CD14-positive monocyte (primary cell): ENCODE data around the gene PFN1. TPM values are rescaled to one million over a fixed set of nuclear protein-coding genes. Genes with fewer than 3 reads are reported as not detected.
A peak's percentile ranks its signal among the peaks of the same experiment; 100 is the strongest.

Experiments
- DNase-seq, 3 donors: peaks; one replicate each; pipeline ENCODE4 v3.0.0-alpha.2; 2011 to 2022
- H2AFZ ChIP-seq: 2 replicates; pipeline ENCODE4 v1.6.0; 2012; ENCODE audit warnings: mild to moderate bottlenecking, low read depth, low read length, inconsistent platforms; ENCODE audit not compliant: insufficient read depth, poor library complexity, severe bottlenecking
- H3K27ac ChIP-seq, 2 donors: 1 replicate in 1 of 2; 2 replicates in 1 of 2; pipeline ENCODE4 v1.5.1; 2012 to 2013; ENCODE audit warnings: low read length in 2 of 2, control low read depth in 1 of 2, inconsistent platforms in 1 of 2, low read depth in 1 of 2, mild to moderate bottlenecking in 1 of 2
- H3K27me3 ChIP-seq, 2 donors: one replicate each; pipeline versions ENCODE4 v1.6.0 to v1.6.1; 2011 to 2013; ENCODE audit warnings: low read length in 2 of 2; ENCODE audit not compliant: control insufficient read depth in 2 of 2, insufficient read depth in 2 of 2
- H3K36me3 ChIP-seq, 2 donors: replicated peaks in 1 of 2; 1 replicate in 1 of 2; 2 replicates in 1 of 2; pipeline versions ENCODE4 v1.5.1 to v1.6.1; 2012 to 2013; ENCODE audit warnings: low read length in 2 of 2, control low read depth in 1 of 2, inconsistent platforms in 1 of 2, mild to moderate bottlenecking in 1 of 2; ENCODE audit not compliant: insufficient read depth in 2 of 2, control insufficient read depth in 1 of 2
- H3K4me1 ChIP-seq, 2 donors: 1 replicate in 1 of 2; 2 replicates in 1 of 2; pipeline versions ENCODE4 v1.5.1 to v1.6.1; 2012 to 2013; ENCODE audit warnings: low read length in 2 of 2, control low read depth in 1 of 2, inconsistent platforms in 1 of 2, mild to moderate bottlenecking in 1 of 2, moderate library complexity in 1 of 2; ENCODE audit not compliant: insufficient read depth in 2 of 2, control insufficient read depth in 1 of 2
- H3K4me2 ChIP-seq: replicated peaks from 2 replicates; pipeline ENCODE3; 2012; ENCODE audit warnings: low read length, moderate library complexity, mild to moderate bottlenecking; ENCODE audit not compliant: poor library complexity, severe bottlenecking; ENCODE audit errors: extremely low read depth
- H3K4me3 ChIP-seq, 3 experiments: fragments of 200-600 bp in 1 of 3; sonication (generic) in 1 of 3; replicated peaks in 1 of 3; 1 replicate in 2 of 3; 2 replicates in 1 of 3; pipeline ENCODE4 v1.5.1; 2011 to 2013; ENCODE audit warnings: low read length in 3 of 3, mild to moderate bottlenecking in 3 of 3, control low read depth in 2 of 3, low read depth in 2 of 3, inconsistent platforms in 1 of 3, moderate library complexity in 1 of 3
- H3K79me2 ChIP-seq: 2 replicates; pipeline ENCODE4 v1.6.0; 2012; ENCODE audit warnings: mild to moderate bottlenecking, control low read depth, inconsistent platforms, low read length, moderate library complexity; ENCODE audit not compliant: insufficient read depth
- H3K9ac ChIP-seq: 2 replicates; pipeline ENCODE4 v1.6.0; 2017; ENCODE audit warnings: low read length, mild to moderate bottlenecking; ENCODE audit not compliant: insufficient read depth, poor library complexity, severe bottlenecking
- H3K9me3 ChIP-seq, 2 donors: replicated peaks in 1 of 2; 1 replicate in 1 of 2; 2 replicates in 1 of 2; pipeline versions ENCODE4 v1.5.1 to v1.6.1; 2012 to 2013; ENCODE audit warnings: low read length in 2 of 2, control low read depth in 1 of 2; ENCODE audit not compliant: control insufficient read depth in 1 of 2, insufficient read depth in 1 of 2
- H4K20me1 ChIP-seq: 2 replicates; pipeline ENCODE4 v1.6.0; 2012; ENCODE audit warnings: mild to moderate bottlenecking, low read length, control low read depth, moderate library complexity; ENCODE audit not compliant: insufficient read depth
- H3K27ac Mint-ChIP-seq, 7 donors: one replicate each; pipeline ENCODE4 v1.8.0; 2020; ENCODE audit warnings: mild to moderate bottlenecking in 7 of 7, mixed read lengths in 7 of 7, moderate library complexity in 6 of 7, inconsistent platforms in 2 of 7
- H3K27me3 Mint-ChIP-seq, 3 donors: one replicate each; pipeline ENCODE4 v1.8.0; 2021 to 2022; ENCODE audit warnings: low read depth in 3 of 3, mild to moderate bottlenecking in 3 of 3, mixed read lengths in 3 of 3, moderate library complexity in 3 of 3, inconsistent platforms in 1 of 3
- H3K36me3 Mint-ChIP-seq, 2 donors: one replicate each; pipeline ENCODE4 v1.8.0; 2020; ENCODE audit warnings: mixed read lengths in 2 of 2, inconsistent platforms in 1 of 2, mild to moderate bottlenecking in 1 of 2
- H3K4me1 Mint-ChIP-seq: one replicate; pipeline ENCODE4 v1.8.0; 2020; ENCODE audit warnings: mild to moderate bottlenecking, mixed read lengths
- H3K4me3 Mint-ChIP-seq, 2 donors: one replicate each; pipeline ENCODE4 v1.8.0; 2020; ENCODE audit warnings: mild to moderate bottlenecking in 2 of 2, mixed read lengths in 2 of 2, moderate library complexity in 1 of 2
- H3K9me3 Mint-ChIP-seq, 7 donors: one replicate each; pipeline ENCODE4 v1.8.0; 2020 to 2022; ENCODE audit warnings: mixed read lengths in 7 of 7, mild to moderate bottlenecking in 6 of 7, moderate library complexity in 6 of 7, inconsistent platforms in 2 of 7
- CTCF ChIP-seq: fragments of 200-600 bp; IDR thresholded peaks from one replicate; pipeline ENCODE4 v1.8.0; 2022; ENCODE audit warnings: antibody characterized with exemption, mild to moderate bottlenecking
- WGBS: methylation state at CpG from one replicate; pipeline ENCODE4 v1.1.5; 2013; ENCODE audit warnings: missing lambda C conversion rate; ENCODE audit not compliant: insufficient coverage; 5-methylcytosine and 5-hydroxymethylcytosine counted together
- intact Hi-C, 2 donors: fragments of 100-400 bp; cut with micrococcal nuclease; formaldehyde crosslinking; loops; one replicate each; pipeline versions ENCODE4 v1.15.0 to v1.15.1; 2023
- polyA plus RNA-seq, 3 donors: library from polyadenylated mRNA; depleted of rRNA in 1 of 3; unstranded in 2 of 3; stranded (reverse) in 1 of 3; fragments of 300-500 nt in 2 of 3; fragments of >200 nt in 1 of 3; fragmentation: Illumina TruSeq in 2 of 3; gene quantifications; 1 replicate in 2 of 3; 2 replicates in 1 of 3; pipeline ENCODE4 v1.2.3, GENCODE V29; 2012 to 2021

PFN1 gene
- polyA plus RNA-seq, 3 donors, result 842 to 1,613 (median 1,582) TPM

- peak overlapping the region; percentile 62 for H3K4me2 ChIP-seq
- peak overlapping the region in 2 of 3 experiments; percentile 3 to 60 for H3K4me3 ChIP-seq
- peak overlapping the region; percentile 70 to 90 (median 81) for H3K27ac Mint-ChIP-seq
- H3K79me2 ChIP-seq, result peaks cover 33% of the 10 kb centered on the region
- H3K36me3 ChIP-seq, result peaks cover 56 to 82% of the 10 kb centered on the region in 2 donors
- peaks cover 44 to 54% of the 10 kb centered on the region in 2 donors for H3K4me1 ChIP-seq
- peak overlapping the region; percentile 46 to 60 for H3K27ac ChIP-seq
- H3K4me3 Mint-ChIP-seq, result peak overlapping the region; percentile 67 to 85
- H3K27me3 Mint-ChIP-seq, result peaks cover 0 to 2% (median 2%) of the 10 kb centered on the region in 3 donors
- no peak for DNase-seq
- peaks cover 48% of the 10 kb centered on the region for H3K4me1 Mint-ChIP-seq
- H3K36me3 Mint-ChIP-seq, result peaks cover 78 to 90% of the 10 kb centered on the region in 2 donors
- H3K9ac ChIP-seq, result peak overlapping the region; percentile 17
- no peak overlapping the region for H2AFZ ChIP-seq
- H3K9me3 Mint-ChIP-seq, result no peaks in the 10 kb centered on the region
- WGBS, result 98% methylated on average over 10 of the region's 12 CpGs
- H3K27me3 ChIP-seq, result no peaks in the 10 kb centered on the region
- H3K9me3 ChIP-seq, result no peaks in the 10 kb centered on the region
- H4K20me1 ChIP-seq, result peaks cover 6% of the 10 kb centered on the region
- intact Hi-C loops, result no loop called here
- no peak for TF ChIP-seq CTCF
Measured at GRCh38 chr17:4972752-4973151, 24.4 kb upstream of the PFN1 start.

GRCh38 chr17:4972322-4972721 is 24.0 kb upstream of the PFN1 start:
- Mint-ChIP-seq H3K9me3 (no peaks in the 10 kb centered on the region), H3K27me3 (peaks cover 0 to 2% (median 2%) of the 10 kb centered on the region in 3 donors), H3K27ac (peak overlapping the region in 4 of 7 donors; percentile 25 to 90 (median 65)), H3K36me3 (peaks cover 74 to 86% of the 10 kb centered on the region in 2 donors), H3K4me3 (no peak overlapping the region), H3K4me1 (peaks cover 44% of the 10 kb centered on the region)
- peaks cover 51 to 78% of the 10 kb centered on the region in 2 donors for H3K36me3 ChIP-seq
- no peak for TF ChIP-seq CTCF
- peaks cover 33% of the 10 kb centered on the region for H3K79me2 ChIP-seq
- no peak overlapping the region for H3K9ac ChIP-seq
- H3K9me3 ChIP-seq, result no peaks in the 10 kb centered on the region
- H4K20me1 ChIP-seq, result peaks cover 6% of the 10 kb centered on the region
- no peak overlapping the region for H2AFZ ChIP-seq
- H3K4me1 ChIP-seq, result peaks cover 42 to 54% of the 10 kb centered on the region in 2 donors
- intact Hi-C loops, result no loop called here
- no peak for DNase-seq
- H3K27ac ChIP-seq, result peak overlapping the region in 1 of 2 donors; percentile 60
- H3K4me2 ChIP-seq, result peak overlapping the region; percentile 62
- WGBS, result 94% methylated on average over 9 of the region's 12 CpGs
- H3K4me3 ChIP-seq, result peak overlapping the region in 1 of 3 experiments; percentile 60
- H3K27me3 ChIP-seq, result no peaks in the 10 kb centered on the region
